ENCODE measurements around the gene CEACAM5.
A peak's percentile ranks its signal among the peaks of the same experiment; 100 is the strongest.
"Not testable (repeated sequence)": the region's sequence is repeated elsewhere in the genome, so short reads cannot be mapped to it uniquely, and the experiment has no call there.

Gene CEACAM5

DNA sequence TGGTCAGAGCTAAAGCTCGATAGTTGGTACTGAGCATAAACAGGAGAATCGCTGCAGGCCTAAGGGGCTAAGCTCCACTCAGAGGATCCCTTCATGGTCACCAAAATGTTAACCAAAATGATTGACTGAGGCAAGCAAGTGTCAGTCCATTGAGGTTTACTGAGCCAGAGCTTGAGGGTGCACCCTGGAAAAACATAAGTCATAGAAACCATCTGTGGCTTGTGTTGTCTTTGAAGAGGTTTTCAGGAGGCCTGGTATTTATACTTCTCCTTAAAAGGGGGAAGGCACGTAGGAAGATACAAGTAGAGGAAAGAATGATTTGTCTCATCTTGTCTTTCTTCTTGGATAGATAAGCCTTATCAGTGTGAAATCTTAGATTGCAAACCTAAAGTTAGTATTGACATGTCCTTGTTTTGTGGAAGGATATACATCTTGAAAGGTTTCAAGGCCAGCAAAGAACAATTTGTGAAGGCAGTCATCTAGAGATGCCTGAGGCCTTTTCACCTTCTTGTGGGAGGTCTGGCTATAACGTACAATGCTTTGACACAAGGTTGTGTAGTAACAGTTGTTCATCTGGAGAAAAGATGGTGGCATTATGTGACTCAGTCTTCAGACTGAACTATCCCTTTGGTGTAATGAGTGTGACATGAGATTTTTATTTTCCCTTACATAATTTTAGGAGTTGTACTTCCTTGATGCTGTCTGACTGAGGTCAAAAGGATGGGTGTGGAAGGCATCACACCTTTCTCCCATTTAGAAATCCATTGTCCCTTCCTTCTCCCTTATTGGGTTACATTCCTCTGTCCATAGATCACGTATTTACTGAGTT is 32.2 kb downstream of the CEACAM5 start:
- no peak for DNase-seq (ENCODE audit: low spot score)

DNA sequence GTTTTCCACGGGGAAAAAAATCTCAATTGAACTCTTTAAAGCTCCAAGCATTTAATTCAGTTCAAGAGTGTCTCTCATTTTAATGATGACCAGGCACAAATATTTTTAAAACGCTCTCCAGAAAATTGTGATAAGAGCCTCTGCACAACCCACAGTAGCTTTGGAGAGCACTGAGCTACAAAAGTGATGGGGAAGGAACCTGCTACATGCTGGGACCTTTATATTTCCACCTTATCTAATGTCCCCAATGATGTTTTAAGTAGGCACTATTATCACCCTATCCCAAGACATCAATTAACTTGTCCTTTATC is 32.8 kb downstream of the CEACAM5 start:
- DNase-seq (ENCODE audit: low spot score) = no peak

GRCh38 chr19:41744850-41745249 is 36.4 kb downstream of the CEACAM5 start:
- DNase-seq (ENCODE audit: low spot score) = no peak

GRCh38 chr19:41745756-41746155 is 37.3 kb downstream of the CEACAM5 start:
- no peak for DNase-seq (ENCODE audit: low spot score)

DNA sequence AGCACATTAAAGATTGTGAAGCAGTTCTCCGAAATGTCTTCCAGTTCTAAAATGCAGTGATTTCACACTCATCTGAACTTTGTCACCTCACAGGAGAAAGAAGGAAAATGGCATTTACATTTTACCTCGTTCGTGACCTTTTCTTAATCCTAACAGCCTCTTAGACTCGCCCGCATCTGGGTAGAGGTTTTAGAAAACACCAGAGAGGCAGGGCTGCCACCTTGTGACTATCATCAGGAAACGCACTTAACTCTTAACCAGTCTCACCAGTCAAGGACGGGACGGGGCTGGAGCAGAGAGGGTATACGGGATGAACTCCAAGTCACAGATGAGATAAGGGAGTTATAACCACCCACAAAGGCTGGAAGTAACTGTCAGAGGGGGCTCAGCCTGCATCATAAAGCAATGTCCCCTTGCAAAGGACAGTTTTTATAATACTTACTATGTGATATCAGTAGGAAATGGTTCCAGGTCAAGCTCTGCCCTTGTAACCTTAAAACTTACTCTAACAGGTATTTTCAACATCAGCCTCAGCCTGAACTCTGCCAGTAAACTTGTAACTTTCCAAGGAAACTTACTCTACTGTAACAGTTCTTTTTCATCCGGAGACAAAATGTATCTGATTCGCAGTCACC is 38.3 kb downstream of the CEACAM5 start:
- DNase-seq (ENCODE audit: low spot score) = peak; percentile 71

GRCh38 chr19:41748012-41748411 is 39.6 kb downstream of the CEACAM5 start:
- no peak for DNase-seq (ENCODE audit: low spot score)

- DNase-seq (ENCODE audit: low spot score) = not testable (repeated sequence)
Observed at GRCh38 chr19:41750248-41751134, 42.1 kb downstream of the CEACAM5 start.

DNA sequence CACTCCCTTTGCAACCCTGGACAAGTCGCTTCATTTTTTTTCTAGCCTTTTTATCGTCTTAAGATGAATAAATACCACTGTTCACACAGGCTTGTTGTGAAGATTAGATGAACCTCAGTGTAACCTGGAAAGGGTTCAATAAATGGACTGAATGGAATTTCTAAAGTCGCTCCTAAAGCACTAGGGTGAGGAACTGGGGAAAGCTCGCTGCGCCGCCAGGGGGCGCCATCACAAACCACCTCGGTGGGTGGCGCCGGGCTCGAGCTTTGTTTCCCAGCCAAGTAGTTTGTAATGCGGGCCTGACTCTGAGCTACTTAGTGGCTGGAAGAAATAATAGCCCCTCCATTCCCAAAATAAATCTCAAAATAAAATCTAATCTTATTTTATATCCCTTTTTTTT is 44.7 kb downstream of the CEACAM5 start:
- peak; percentile 67 for DNase-seq (ENCODE audit: low spot score)

DNA sequence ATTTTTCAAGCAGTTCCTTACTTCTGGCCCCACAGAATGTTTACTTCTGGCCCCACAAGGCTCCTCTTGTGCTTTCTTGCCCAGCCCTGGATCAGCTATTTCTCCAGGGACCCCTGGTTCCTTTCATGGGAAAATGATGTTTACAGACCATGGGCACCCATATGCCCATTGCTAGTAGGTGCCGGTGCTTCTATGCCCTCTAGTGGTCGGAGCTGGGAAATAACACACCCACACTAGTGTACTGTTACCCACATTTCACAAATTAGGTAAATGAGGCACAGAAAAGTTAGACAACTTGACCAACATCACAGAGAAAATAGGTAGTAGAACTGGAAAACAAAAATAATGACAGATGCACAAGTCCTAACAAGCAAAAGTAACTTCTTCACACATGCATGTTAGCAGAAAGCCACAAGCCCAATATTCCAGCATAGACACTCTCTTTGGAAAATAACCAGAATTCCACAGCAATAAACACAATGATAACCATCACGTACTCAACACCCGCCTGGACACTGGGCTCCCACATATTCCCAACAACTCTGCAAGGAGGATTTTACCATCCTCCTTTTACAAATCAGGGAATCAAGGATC is 45.6 kb downstream of the CEACAM5 start:
- DNase-seq (ENCODE audit: low spot score) = peak; percentile 74

GRCh38 chr19:41755328-41755913 is 47.0 kb downstream of the CEACAM5 start, which contains the start of gene CEACAM6:
Gene CEACAM6 (plus strand): TSS chr19:41755530. CDS start chr19:41755639, 109 bp downstream.
- no peak for DNase-seq (ENCODE audit: low spot score)

DNA sequence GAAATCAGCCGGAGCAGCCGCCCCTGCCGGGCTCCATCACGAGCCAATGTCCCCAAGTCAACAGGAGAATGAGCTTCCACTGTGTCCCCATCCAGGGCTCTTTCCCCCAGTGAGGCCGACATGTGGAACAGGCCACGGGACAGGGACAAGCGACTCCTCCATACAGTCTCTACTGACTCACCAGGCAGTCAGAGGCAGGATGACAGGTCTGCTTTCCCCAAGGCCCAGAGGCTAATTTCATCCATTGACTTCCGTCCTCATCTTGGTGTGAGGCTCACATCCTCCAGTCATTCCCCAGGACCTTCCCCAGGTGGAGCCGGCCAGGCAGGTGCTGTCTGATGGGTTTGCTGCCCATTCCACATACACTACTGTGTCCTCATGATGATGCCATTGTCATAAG is 50.4 kb downstream of the CEACAM5 start:
- no peak for DNase-seq (ENCODE audit: low spot score)

GRCh38 chr19:41767115-41767514 is 58.7 kb downstream of the CEACAM5 start:
- no peak for DNase-seq (ENCODE audit: low spot score)

GRCh38 chr19:41768105-41768504 is 59.7 kb downstream of the CEACAM5 start:
- DNase-seq (ENCODE audit: low spot score) = not testable (repeated sequence)

GRCh38 chr19:41769608-41770007 is 61.2 kb downstream of the CEACAM5 start:
- no peak for DNase-seq (ENCODE audit: low spot score)

GRCh38 chr19:41771410-41771809 is 63.0 kb downstream of the CEACAM5 start:
- no peak for DNase-seq (ENCODE audit: low spot score)

DNA sequence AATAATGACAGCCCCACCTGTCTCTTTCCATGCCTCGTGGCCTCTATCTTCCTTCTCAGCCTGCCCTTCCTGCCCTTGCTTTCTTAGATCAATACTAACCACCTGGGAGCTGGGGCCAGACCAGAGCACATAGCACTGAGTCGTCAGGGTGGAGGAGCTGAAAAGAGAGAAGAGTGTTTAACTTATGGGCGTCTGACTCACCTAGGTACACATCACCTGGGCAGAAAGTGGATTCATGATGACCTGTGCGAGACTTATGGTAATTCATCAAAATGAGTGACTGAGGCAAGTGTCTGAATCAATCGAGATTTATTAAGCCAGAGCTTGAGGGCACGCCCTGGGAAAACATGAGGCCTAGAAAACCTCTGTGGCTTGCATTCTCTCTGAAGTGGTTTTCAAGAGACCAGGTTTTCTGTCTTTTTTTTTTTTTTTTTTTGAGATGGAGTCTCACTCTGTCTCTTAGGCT is 66.1 kb downstream of the CEACAM5 start:
- no peak for DNase-seq (ENCODE audit: low spot score)

- DNase-seq (ENCODE audit: low spot score) = no peak
Observed at GRCh38 chr19:41776700-41777099, 68.3 kb downstream of the CEACAM5 start.
